ENCODE results near the gene FBXL16. TPM values are rescaled to one million over a fixed set of nuclear protein-coding genes. Genes with fewer than 3 reads are reported as not detected.

FBXL16 gene
- total RNA-seq, 4 donors from 2014 or later: 13.7 to 23.1 (median 17.9) TPM

DNA sequence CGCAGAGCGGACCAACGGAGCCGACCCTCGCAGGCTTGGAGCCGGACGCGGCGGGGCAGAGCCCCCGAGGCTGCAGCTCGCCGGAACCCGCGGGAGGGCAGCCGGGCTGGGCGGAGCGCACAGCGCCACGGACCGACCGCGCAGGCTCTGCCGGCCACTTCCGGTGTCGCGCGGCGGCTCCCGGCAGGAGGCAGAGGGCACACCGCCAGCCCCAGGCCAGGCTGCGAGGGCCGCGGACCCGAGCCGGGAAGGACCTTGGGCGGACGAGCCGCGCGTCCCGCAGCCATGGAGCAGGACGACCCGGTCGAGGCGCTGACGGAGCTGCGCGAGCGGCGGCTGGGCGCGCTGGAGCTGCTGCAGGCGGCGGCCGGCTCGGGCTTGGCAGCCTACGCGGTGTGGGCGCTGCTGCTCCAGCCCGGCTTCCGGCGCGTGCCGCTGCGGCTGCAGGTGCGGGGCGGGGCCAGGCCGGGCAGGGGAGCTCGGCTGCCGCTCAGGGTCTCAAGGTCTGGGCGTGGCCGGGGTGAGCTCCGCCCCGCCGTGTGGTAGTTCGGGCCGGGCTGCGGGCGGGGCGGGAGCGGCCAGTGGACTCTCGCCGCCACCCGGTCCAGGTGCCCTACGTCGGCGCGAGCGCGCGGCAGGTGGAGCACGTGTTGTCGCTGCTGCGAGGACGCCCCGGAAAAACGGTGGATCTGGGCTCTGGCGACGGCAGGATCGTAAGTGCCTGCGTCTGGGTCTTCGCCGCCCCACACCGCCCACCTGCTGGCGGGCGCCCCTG lies 15.6 kb upstream of the FBXL16 start, which contains the start of gene ANTKMT:
TSS of gene ANTKMT (plus strand) at position 157 of the 775 bp plus-strand sequence. CDS start at position 286, 129 bp downstream.
- DNase-seq (ENCODE audit: low spot score in 2 of 2): no peak
- no peaks in the 10 kb centered on the region for H3K9me3 ChIP-seq
- H3K27me3 ChIP-seq: peaks cover 28% of the 10 kb centered on the region
- no peaks in the 10 kb centered on the region for H3K36me3 ChIP-seq
- TF ChIP-seq POLR2AphosphoS5 (IDR thresholded peaks at IDR 0.05): peak in 1 of 3 donors; percentile 4
- no peak for TF ChIP-seq EP300 (IDR thresholded peaks at IDR 0.05)
- WGBS: 0% methylated on average over 3 of the region's 106 CpGs
- H3K4me3 ChIP-seq: peak within 1 kb of the TSS; percentile 66
- peak within 1 kb of the TSS; percentile 49 for H3K27ac ChIP-seq
- peaks cover 35% of the 10 kb centered on the region for H3K4me1 ChIP-seq

DNA sequence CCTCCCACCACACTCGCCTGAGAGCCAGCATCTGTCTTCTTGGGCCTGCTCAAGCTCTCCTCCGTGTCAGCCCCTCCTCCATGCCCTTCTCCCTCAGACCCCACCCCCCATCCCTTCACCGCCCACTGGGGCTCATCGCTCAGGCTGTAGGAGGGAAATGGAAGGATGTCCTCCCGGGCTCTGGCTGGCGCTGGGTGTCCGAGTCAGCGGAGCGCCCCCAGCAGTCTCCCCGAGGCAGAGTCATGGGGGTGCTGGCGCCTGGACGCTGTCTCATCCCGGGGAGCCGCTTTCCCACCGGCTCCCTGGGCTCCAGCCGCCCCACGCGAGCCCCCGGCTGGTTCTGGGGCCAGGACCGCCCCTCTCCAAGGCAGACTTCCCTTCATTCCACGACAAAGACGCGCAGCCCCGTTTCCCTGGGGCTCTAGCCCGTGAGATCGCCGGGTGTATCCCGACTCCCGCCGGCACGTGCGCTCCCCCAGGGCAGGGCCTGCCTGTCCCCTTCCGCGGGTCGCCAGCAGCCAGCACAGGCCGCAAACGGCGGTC lies 14.9 kb upstream of the FBXL16 start:
- H3K27ac ChIP-seq: peak overlapping the region; percentile 49
- TF ChIP-seq POLR2A (IDR thresholded peaks at IDR 0.05) (no peak), POLR2AphosphoS5 (IDR thresholded peaks at IDR 0.05) (no peak), EP300 (IDR thresholded peaks at IDR 0.05) (no peak), CTCF (IDR thresholded peaks at IDR 0.05) (no peak)
- peaks cover 37% of the 10 kb centered on the region for H3K4me1 ChIP-seq
- no peak for DNase-seq (ENCODE audit: low spot score in 2 of 2)
- no peaks in the 10 kb centered on the region for H3K9me3 ChIP-seq
- 2% methylated on average over 11 of the region's 38 CpGs for WGBS
- peaks cover 28% of the 10 kb centered on the region for H3K27me3 ChIP-seq
- H3K36me3 ChIP-seq: no peaks in the 10 kb centered on the region
- H3K4me3 ChIP-seq: peak overlapping the region; percentile 66

DNA sequence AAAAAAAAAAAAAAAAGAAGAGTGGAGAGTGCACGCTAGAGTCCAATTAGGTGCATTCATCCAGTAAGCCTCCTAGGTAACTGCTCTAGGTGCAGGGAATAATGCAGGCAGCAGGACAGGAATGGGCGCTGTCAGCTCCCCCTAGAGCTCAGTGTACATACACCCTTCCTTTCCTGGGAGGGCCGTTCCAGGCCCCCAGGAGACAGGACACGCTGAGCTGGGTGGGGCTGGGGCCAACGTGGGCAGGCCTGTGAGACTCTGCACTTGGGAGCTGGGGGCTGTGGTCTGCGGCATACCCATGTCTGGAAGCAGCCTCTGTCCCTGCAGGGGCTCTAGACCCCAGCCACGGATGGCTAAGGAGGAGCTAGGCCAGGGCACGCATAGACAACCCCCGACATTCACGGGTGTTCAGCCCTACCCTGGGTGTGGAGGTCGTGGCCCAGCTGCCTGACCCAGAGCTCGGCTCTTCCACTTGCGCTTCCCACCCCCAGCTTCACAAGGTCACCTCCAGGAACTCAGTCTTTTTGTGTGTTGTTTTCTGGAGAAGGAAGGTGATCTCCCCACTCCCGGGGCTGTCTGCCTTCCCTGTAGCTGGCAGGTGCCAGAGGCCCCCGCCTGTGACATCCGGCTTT lies 14.3 kb upstream of the FBXL16 start:
- 10% methylated on average over 12 of the region's 16 CpGs for WGBS
- Histone ChIP-seq H3K27me3 (peaks cover 29% of the 10 kb centered on the region), H3K9me3 (no peaks in the 10 kb centered on the region), H3K36me3 (no peaks in the 10 kb centered on the region), H3K4me3 (peak overlapping the region; percentile 66), H3K27ac (no peak overlapping the region), H3K4me1 (peaks cover 41% of the 10 kb centered on the region)
- TF ChIP-seq POLR2A (IDR thresholded peaks at IDR 0.05) (no peak), CTCF (IDR thresholded peaks at IDR 0.05) (no peak), POLR2AphosphoS5 (IDR thresholded peaks at IDR 0.05) (no peak)
- DNase-seq (ENCODE audit: low spot score in 2 of 2): no peak

DNA sequence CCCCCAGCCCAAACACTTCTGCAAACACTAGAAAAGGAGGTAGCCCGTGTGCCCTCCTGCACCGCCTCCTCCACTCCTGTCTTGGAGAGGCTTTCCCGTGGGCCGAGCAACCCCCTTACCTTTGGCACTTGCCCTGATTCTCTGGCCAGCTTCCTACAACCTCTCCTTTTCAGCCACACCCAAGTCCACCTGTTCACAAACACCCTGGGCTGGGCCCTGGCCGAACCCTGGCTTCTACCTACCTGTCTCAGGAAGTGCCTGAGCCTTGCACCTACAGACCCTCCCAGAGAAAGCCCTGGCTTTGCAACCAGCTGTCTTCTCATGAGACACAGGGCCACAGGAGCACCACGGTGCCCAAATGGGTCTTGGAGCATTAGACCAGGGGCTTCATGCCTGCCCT lies 13.3 kb upstream of the FBXL16 start:
- H3K27ac ChIP-seq: no peak overlapping the region
- no peak for DNase-seq (ENCODE audit: low spot score in 2 of 2)
- peaks cover 48% of the 10 kb centered on the region for H3K4me1 ChIP-seq
- H3K9me3 ChIP-seq: no peaks in the 10 kb centered on the region
- H3K4me3 ChIP-seq: no peak overlapping the region
- WGBS: 73% methylated on average over 6 of the region's 6 CpGs
- H3K27me3 ChIP-seq: peaks cover 36% of the 10 kb centered on the region
- TF ChIP-seq POLR2AphosphoS5 (IDR thresholded peaks at IDR 0.05) (no peak), EP300 (IDR thresholded peaks at IDR 0.05) (no peak), POLR2A (IDR thresholded peaks at IDR 0.05) (no peak), CTCF (IDR thresholded peaks at IDR 0.05) (no peak)
- H3K36me3 ChIP-seq: no peaks in the 10 kb centered on the region

- Histone ChIP-seq H3K27ac (no peak overlapping the region), H3K9me3 (no peaks in the 10 kb centered on the region), H3K4me3 (no peak overlapping the region), H3K4me1 (peaks cover 48% of the 10 kb centered on the region), H3K27me3 (peaks cover 40% of the 10 kb centered on the region), H3K36me3 (no peaks in the 10 kb centered on the region)
- no peak for TF ChIP-seq CTCF (IDR thresholded peaks at IDR 0.05)
- no peak for TF ChIP-seq EP300 (IDR thresholded peaks at IDR 0.05)
- no peak for TF ChIP-seq POLR2AphosphoS5 (IDR thresholded peaks at IDR 0.05)
- no peak for TF ChIP-seq POLR2A (IDR thresholded peaks at IDR 0.05)
- DNase-seq (ENCODE audit: low spot score in 2 of 2): no peak
- 96% methylated on average over 8 of the region's 9 CpGs for WGBS
Observed at GRCh38 chr16:718389-718788, 12.8 kb upstream of the FBXL16 start.

Data from suprapubic skin (tissue), 4 donors.